ENCODE measurements around the gene RABEP1. TPM values are rescaled to one million over a fixed set of nuclear protein-coding genes. Genes with fewer than 3 reads are reported as not detected.
A peak's percentile ranks its signal among the peaks of the same experiment; 100 is the strongest.

RABEP1 gene
- total and polyA plus RNA-seq, 3 experiments from 2014 or later: 44.4 to 64.0 (median 60.9) TPM

DNA sequence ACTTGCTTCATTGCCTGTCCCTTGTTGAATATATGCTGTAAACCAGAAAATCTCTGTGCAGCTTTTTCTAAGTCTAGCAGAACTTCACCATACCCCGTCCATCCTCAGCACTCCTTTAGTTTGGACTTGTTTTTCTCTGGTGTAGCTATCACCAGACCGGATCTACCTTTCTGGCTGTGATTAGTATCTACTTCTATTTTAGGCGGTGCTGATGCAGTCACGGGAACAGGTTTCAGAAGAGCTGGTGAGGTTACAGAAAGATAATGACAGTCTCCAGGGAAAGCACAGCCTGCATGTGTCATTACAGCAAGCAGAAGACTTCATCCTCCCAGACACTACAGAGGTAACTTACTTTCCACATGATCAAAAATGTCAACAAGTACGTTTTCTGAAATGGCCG, 91.0 kb downstream of the RABEP1 start:
- Histone ChIP-seq H3K27ac (ENCODE audit: low read depth, low read length) (no peak overlapping the region), H3K27me3 (ENCODE audit: insufficient read depth, low read length, poor library complexity, severe bottlenecking) (no peaks in the 10 kb centered on the region), H3K36me3 (ENCODE audit: insufficient read depth, low read length) (peaks cover 27% of the 10 kb centered on the region), H3K4me3 (ENCODE audit: low read length) (no peak overlapping the region), H3K4me1 (ENCODE audit: insufficient read depth, low read length) (no peaks in the 10 kb centered on the region), H3K9me3 (ENCODE audit: low read length) (no peaks in the 10 kb centered on the region)
- no peaks in the 10 kb centered on the region for H3K27me3 Mint-ChIP-seq
- ChIA-PET POLR2A (no interaction called here), CTCF (no interaction called here)
- H3K4me1 Mint-ChIP-seq: no peaks in the 10 kb centered on the region
- no peak for DNase-seq
- H3K9me3 Mint-ChIP-seq: no peaks in the 10 kb centered on the region
- no peak overlapping the region for H3K4me3 Mint-ChIP-seq
- H3K36me3 Mint-ChIP-seq: peaks cover 7 to 81% (median 21%) of the 10 kb centered on the region in 3 donors
- peak overlapping the region in 2 of 8 donors; percentile 38 to 47 for H3K27ac Mint-ChIP-seq

DNA sequence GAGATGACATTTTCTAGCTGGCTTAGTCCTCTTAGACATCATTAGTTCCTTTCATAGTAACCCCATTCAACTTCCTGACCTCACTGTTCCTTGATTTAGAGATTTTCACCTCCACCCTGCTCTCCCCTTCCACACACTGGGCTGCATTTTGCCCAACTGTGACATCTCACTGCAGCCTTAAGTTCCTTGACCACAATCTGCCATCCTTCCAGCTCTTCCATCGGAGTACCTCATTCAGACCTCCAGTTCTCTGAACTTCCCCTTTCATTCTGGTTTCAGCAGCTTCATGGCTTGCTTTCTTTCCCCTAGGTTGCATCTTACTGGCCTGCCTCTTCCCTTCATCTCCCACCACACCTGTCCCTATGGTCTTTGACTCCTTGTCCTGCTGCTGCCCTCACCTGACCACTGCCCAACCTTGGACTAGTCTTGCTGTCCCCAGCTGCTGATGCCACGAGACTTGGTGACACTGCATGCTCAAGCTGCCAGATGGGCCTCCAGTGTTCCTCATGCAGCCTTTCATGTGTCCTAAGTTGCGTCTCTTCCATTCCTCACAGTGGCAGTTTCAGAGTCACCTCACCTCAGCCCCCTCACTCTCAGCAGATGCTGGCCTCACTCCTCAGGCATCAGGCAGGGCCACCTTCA, 96.6 kb downstream of the RABEP1 start:
- no peaks in the 10 kb centered on the region for H3K4me1 ChIP-seq (ENCODE audit: insufficient read depth, low read length)
- CTCF ChIA-PET: no interaction called here
- Mint-ChIP-seq H3K4me3 (no peak overlapping the region), H3K27ac (peak overlapping the region in 6 of 8 donors; percentile 8 to 94 (median 41)), H3K36me3 (peaks cover 0 to 85% (median 32%) of the 10 kb centered on the region in 3 donors), H3K4me1 (peaks cover 0 to 1% (median 0%) of the 10 kb centered on the region in 3 donors), H3K27me3 (no peaks in the 10 kb centered on the region), H3K9me3 (no peaks in the 10 kb centered on the region)
- no peaks in the 10 kb centered on the region for H3K9me3 ChIP-seq (ENCODE audit: low read length)
- no peaks in the 10 kb centered on the region for H3K27me3 ChIP-seq (ENCODE audit: insufficient read depth, low read length, poor library complexity, severe bottlenecking)
- DNase-seq: no peak
- no peak overlapping the region for H3K27ac ChIP-seq (ENCODE audit: low read depth, low read length)
- POLR2A ChIA-PET: interaction anchor here (0.7 kb wide), 1 partner anchor 41 kb away, joined by 3 read pairs; the partner anchor contains the start of gene NUP88
- H3K36me3 ChIP-seq (ENCODE audit: insufficient read depth, low read length): peaks cover 64% of the 10 kb centered on the region
- H3K4me3 ChIP-seq (ENCODE audit: low read length): no peak overlapping the region

DNA sequence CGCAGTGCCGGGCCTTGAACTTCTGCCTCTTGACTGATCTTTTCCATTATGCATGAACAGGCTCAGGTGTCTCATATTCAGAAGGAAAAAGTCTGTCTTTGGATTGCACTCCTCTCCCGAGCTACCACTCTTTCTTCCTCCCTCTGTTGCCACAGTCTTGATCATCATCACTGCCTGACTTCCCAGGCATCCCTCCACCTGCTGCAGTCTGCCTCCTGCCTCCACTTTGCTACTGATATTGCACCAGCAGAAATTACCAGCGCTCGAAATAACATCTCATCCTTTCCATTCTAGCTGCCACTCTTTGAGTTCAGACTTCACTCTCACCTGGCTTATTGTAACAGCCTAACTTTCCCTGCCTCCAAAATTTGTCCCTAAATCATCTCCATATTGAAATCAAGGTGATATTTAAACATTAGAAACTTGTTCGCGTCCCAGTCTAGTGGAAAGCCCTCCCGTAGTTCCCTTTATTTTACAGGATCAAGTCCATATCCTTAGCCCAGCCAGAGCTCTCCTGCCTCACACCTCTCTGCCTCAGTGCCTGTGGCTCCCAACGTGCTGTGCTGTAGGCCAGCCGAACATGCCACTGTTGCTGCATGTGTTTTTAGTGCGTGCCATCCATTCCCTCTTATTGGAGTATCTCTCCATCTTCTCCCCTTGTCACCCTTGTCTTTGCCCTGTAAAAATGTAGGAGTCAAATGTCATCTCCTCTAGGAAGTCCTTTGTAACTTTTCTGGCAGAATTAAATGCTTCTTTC, 97.4 kb downstream of the RABEP1 start:
- ChIA-PET CTCF (interaction anchor here (1.7 kb wide), 1 partner anchor 28 kb away, joined by 3 read pairs; no protein-coding TSS in a partner anchor), POLR2A (interaction anchor here (0.7 kb wide), 1 partner anchor 40 kb away, joined by 3 read pairs; the partner anchor contains the start of gene NUP88)
- H3K36me3 Mint-ChIP-seq: peaks cover 0 to 87% (median 34%) of the 10 kb centered on the region in 3 donors

DNA sequence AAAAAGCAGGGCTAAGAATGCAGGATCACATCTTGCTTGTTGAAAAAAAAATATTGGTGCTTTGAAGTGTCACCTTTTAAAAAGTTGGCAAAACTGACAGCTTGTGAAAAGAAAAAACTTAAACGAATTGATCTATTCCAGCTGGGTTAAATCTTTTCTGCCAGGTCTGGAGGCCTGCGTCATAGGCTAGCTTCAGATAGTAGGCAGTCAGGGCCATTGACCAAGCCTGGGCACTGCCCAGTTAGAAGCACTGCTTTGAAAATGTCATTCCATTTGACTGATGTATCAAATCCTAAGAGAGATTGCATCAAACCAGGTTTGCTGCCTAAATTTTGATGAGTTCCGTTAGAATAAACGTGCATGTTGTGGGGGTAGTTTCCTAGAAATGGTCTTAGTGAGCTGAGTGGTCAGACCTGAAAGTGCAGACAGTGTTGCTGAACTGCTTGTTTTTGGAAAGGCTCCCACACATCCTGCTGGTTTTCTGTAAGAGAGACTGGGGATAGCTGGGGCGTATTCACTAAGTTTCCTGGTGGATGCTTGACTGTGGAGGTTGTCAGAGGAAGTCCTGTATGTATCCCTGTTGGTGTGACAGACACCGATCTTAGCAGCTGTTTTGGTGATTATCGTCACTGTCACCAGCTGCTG, 98.5 kb downstream of the RABEP1 start:
- ChIA-PET CTCF (interaction anchor here (1.2 to 1.7 kb wide), 2 partner anchors 9 to 27 kb away, joined by 3 read pairs; no protein-coding TSS in a partner anchor), POLR2A (no interaction called here)
- Mint-ChIP-seq H3K27ac (peak overlapping the region in 4 of 8 donors; percentile 2 to 59 (median 32)), H3K36me3 (peaks cover 0 to 90% (median 32%) of the 10 kb centered on the region in 3 donors), H3K27me3 (no peaks in the 10 kb centered on the region), H3K4me1 (peaks cover 0 to 1% (median 0%) of the 10 kb centered on the region in 3 donors), H3K4me3 (no peak overlapping the region), H3K9me3 (no peaks in the 10 kb centered on the region)
- H3K36me3 ChIP-seq (ENCODE audit: insufficient read depth, low read length): peaks cover 72% of the 10 kb centered on the region
- no peaks in the 10 kb centered on the region for H3K9me3 ChIP-seq (ENCODE audit: low read length)
- H3K27ac ChIP-seq (ENCODE audit: low read depth, low read length): no peak overlapping the region
- no peaks in the 10 kb centered on the region for H3K27me3 ChIP-seq (ENCODE audit: insufficient read depth, low read length, poor library complexity, severe bottlenecking)
- H3K4me3 ChIP-seq (ENCODE audit: low read length): no peak overlapping the region
- DNase-seq: no peak
- no peaks in the 10 kb centered on the region for H3K4me1 ChIP-seq (ENCODE audit: insufficient read depth, low read length)

More for the DNA sequence above, 97.4 kb downstream of the RABEP1 start:
- H3K27ac Mint-ChIP-seq: peak overlapping the region in 6 of 8 donors; percentile 15 to 72 (median 31)
- no peaks in the 10 kb centered on the region for H3K27me3 ChIP-seq (ENCODE audit: insufficient read depth, low read length, poor library complexity, severe bottlenecking)
- H3K4me1 ChIP-seq (ENCODE audit: insufficient read depth, low read length): no peaks in the 10 kb centered on the region
- H3K4me3 ChIP-seq (ENCODE audit: low read length): no peak overlapping the region
- no peaks in the 10 kb centered on the region for H3K9me3 Mint-ChIP-seq
- H3K4me3 Mint-ChIP-seq: no peak overlapping the region
- DNase-seq: no peak
- no peaks in the 10 kb centered on the region for H3K27me3 Mint-ChIP-seq
- H3K4me1 Mint-ChIP-seq: peaks cover 0 to 1% (median 0%) of the 10 kb centered on the region in 3 donors
- H3K36me3 ChIP-seq (ENCODE audit: insufficient read depth, low read length): peaks cover 71% of the 10 kb centered on the region
- no peak overlapping the region for H3K27ac ChIP-seq (ENCODE audit: low read depth, low read length)
- no peaks in the 10 kb centered on the region for H3K9me3 ChIP-seq (ENCODE audit: low read length)

DNA sequence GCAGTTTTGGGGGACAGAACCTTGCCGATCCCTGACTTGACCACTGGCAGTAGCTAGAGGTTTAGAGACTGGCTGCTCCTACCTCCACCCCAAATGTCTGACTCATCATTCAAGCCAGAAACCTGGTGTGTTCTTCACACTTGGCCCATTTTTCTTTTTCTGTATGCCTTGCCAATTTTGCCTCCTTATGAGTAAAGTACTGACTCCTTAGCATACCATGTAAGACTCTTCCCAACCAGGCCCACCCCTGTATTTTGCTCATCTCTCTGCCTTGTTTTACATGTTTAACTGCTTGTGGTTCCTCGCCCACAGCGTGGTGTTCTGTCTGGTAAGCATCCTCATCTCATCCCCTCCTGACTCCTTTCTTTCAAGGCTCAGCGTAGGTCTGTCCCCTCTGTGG, 99.5 kb downstream of the RABEP1 start:
- CTCF ChIA-PET: interaction anchor here (1.4 to 1.7 kb wide), 2 partner anchors 14 to 26 kb away, joined by 3 read pairs; no protein-coding TSS in a partner anchor
- Mint-ChIP-seq H3K9me3 (no peaks in the 10 kb centered on the region), H3K27me3 (no peaks in the 10 kb centered on the region), H3K27ac (peak overlapping the region in 4 of 8 donors; percentile 48 to 93 (median 73)), H3K4me1 (peaks cover 0 to 1% (median 0%) of the 10 kb centered on the region in 3 donors), H3K4me3 (no peak overlapping the region), H3K36me3 (peaks cover 0 to 94% (median 36%) of the 10 kb centered on the region in 3 donors)
- Histone ChIP-seq H3K36me3 (ENCODE audit: insufficient read depth, low read length) (peaks cover 77% of the 10 kb centered on the region), H3K4me1 (ENCODE audit: insufficient read depth, low read length) (no peaks in the 10 kb centered on the region), H3K27ac (ENCODE audit: low read depth, low read length) (no peak overlapping the region), H3K27me3 (ENCODE audit: insufficient read depth, low read length, poor library complexity, severe bottlenecking) (no peaks in the 10 kb centered on the region), H3K9me3 (ENCODE audit: low read length) (no peaks in the 10 kb centered on the region), H3K4me3 (ENCODE audit: low read length) (no peak overlapping the region)
- no peak for DNase-seq
- POLR2A ChIA-PET: no interaction called here

DNA sequence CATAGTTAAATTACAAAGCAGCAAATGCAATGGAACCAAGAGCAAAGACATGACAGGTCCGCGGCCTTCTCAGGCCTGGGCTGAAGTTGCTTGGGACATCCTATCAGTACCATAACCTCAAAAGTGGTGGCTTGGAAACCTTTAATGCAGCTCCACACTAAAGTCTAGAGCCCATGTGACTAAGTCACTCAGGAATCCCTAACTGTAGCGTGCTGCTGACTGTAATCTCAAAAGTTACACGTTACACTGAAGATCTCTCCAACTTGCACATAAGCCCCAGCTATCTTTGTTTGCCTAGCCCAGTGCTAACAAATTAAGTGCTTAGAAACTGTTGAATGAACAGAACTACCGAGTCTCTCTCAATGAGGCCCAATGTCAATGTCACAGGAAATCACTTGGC, 109.6 kb downstream of the RABEP1 start:
- Histone ChIP-seq H3K4me1 (ENCODE audit: insufficient read depth, low read length) (peaks cover 9% of the 10 kb centered on the region), H3K4me3 (ENCODE audit: low read length) (no peak overlapping the region), H3K9me3 (ENCODE audit: low read length) (no peaks in the 10 kb centered on the region), H3K27ac (ENCODE audit: low read depth, low read length) (no peak overlapping the region), H3K36me3 (ENCODE audit: insufficient read depth, low read length) (peaks cover 59% of the 10 kb centered on the region), H3K27me3 (ENCODE audit: insufficient read depth, low read length, poor library complexity, severe bottlenecking) (no peaks in the 10 kb centered on the region)
- DNase-seq: no peak
- H3K27ac Mint-ChIP-seq: peak overlapping the region in 4 of 8 donors; percentile 2 to 37 (median 14)
- peaks cover 11 to 17% (median 11%) of the 10 kb centered on the region in 3 donors for H3K4me1 Mint-ChIP-seq
- no peak overlapping the region for H3K4me3 Mint-ChIP-seq
- H3K9me3 Mint-ChIP-seq: no peaks in the 10 kb centered on the region
- peaks cover 22 to 80% (median 33%) of the 10 kb centered on the region in 3 donors for H3K36me3 Mint-ChIP-seq
- ChIA-PET CTCF (no interaction called here), POLR2A (no interaction called here)
- H3K27me3 Mint-ChIP-seq: no peaks in the 10 kb centered on the region

DNA sequence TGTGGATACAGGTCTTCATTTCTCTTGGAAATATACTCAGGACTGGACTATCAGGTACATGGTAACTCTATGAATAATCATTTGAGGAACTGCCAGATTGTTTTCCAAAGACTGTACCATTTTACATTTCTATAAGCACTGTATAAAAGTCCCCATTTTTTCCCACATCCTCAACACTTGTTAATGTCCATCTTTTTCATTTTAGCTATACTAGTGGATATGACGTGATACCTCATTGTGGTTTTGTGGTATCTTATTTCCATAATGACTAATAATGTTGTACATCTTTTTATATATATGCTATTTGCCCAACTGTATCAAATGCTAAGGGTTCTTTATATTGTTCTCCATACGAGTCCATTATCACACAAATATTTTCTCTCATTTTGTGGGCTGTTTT, 114.5 kb downstream of the RABEP1 start:
- no peak overlapping the region for H3K27ac ChIP-seq (ENCODE audit: low read depth, low read length)
- ChIA-PET POLR2A (no interaction called here), CTCF (no interaction called here)
- Mint-ChIP-seq H3K36me3 (peaks cover 21 to 77% (median 31%) of the 10 kb centered on the region in 3 donors), H3K9me3 (no peaks in the 10 kb centered on the region), H3K27me3 (no peaks in the 10 kb centered on the region), H3K4me3 (no peak overlapping the region), H3K27ac (peak overlapping the region in 1 of 8 donors; percentile 29), H3K4me1 (peaks cover 0 to 3% (median 0%) of the 10 kb centered on the region in 3 donors)
- no peak for DNase-seq
- no peaks in the 10 kb centered on the region for H3K27me3 ChIP-seq (ENCODE audit: insufficient read depth, low read length, poor library complexity, severe bottlenecking)
- H3K9me3 ChIP-seq (ENCODE audit: low read length): no peaks in the 10 kb centered on the region
- no peak overlapping the region for H3K4me3 ChIP-seq (ENCODE audit: low read length)
- H3K4me1 ChIP-seq (ENCODE audit: insufficient read depth, low read length): no peaks in the 10 kb centered on the region
- H3K36me3 ChIP-seq (ENCODE audit: insufficient read depth, low read length): peaks cover 57% of the 10 kb centered on the region
